Measurements from ENCODE around the gene ALK.
"Not testable (repeated sequence)": the region's sequence is repeated elsewhere in the genome, so short reads cannot be mapped to it uniquely, and the experiment has no call there.

ALK gene

GRCh38 chr2:29841386-29842004 lies 79.9 kb downstream of the ALK start:
- peak in 1 of 2 experiments; percentile 11 for DNase-seq (ENCODE audit: low read depth in 2 of 2)

- DNase-seq (ENCODE audit: low read depth in 2 of 2): no peak
These were observed 82.1 kb downstream of the ALK start for GRCh38 chr2:29839306-29839705.

GRCh38 chr2:29837925-29838324 lies 83.5 kb downstream of the ALK start:
- no peak for DNase-seq (ENCODE audit: low read depth in 2 of 2)

GRCh38 chr2:29834624-29835023 lies 86.8 kb downstream of the ALK start:
- DNase-seq (ENCODE audit: low read depth in 2 of 2): no peak

- DNase-seq (ENCODE audit: low read depth in 2 of 2): no peak
These were observed 87.3 kb downstream of the ALK start for GRCh38 chr2:29834036-29834540.

- no peak for DNase-seq (ENCODE audit: low read depth in 2 of 2)
These were observed 89.8 kb downstream of the ALK start for GRCh38 chr2:29831560-29831959.

GRCh38 chr2:29829841-29830240 lies 91.5 kb downstream of the ALK start:
- no peak for DNase-seq (ENCODE audit: low read depth in 2 of 2)

- not testable (repeated sequence) for DNase-seq (ENCODE audit: low read depth in 2 of 2)
These were observed 97.2 kb downstream of the ALK start for GRCh38 chr2:29824145-29824544.

GRCh38 chr2:29821591-29821990 lies 99.8 kb downstream of the ALK start:
- DNase-seq (ENCODE audit: low read depth in 2 of 2): no peak

- no peak for DNase-seq (ENCODE audit: low read depth in 2 of 2)
These were observed 101.8 kb downstream of the ALK start for GRCh38 chr2:29819570-29819969.

- no peak for DNase-seq (ENCODE audit: low read depth in 2 of 2)
These were observed 103.3 kb downstream of the ALK start for GRCh38 chr2:29817801-29818680.

- no peak for DNase-seq (ENCODE audit: low read depth in 2 of 2)
These were observed 104.1 kb downstream of the ALK start for GRCh38 chr2:29817299-29817698.

GRCh38 chr2:29816651-29817050 lies 104.7 kb downstream of the ALK start:
- no peak for DNase-seq (ENCODE audit: low read depth in 2 of 2)

- DNase-seq (ENCODE audit: low read depth in 2 of 2): no peak
These were observed 110.0 kb downstream of the ALK start for GRCh38 chr2:29811378-29811777.

- DNase-seq (ENCODE audit: low read depth in 2 of 2): no peak
These were observed 110.4 kb downstream of the ALK start for GRCh38 chr2:29810956-29811355.

GRCh38 chr2:29808321-29808720 lies 113.1 kb downstream of the ALK start:
- DNase-seq (ENCODE audit: low read depth in 2 of 2): no peak

- DNase-seq (ENCODE audit: low read depth in 2 of 2): no peak
These were observed 114.3 kb downstream of the ALK start for GRCh38 chr2:29807082-29807481.

GRCh38 chr2:29806461-29806860 lies 114.9 kb downstream of the ALK start:
- no peak for DNase-seq (ENCODE audit: low read depth in 2 of 2)

GRCh38 chr2:29804671-29805070 lies 116.7 kb downstream of the ALK start:
- DNase-seq (ENCODE audit: low read depth in 2 of 2): no peak

- no peak for DNase-seq (ENCODE audit: low read depth in 2 of 2)
These were observed 117.8 kb downstream of the ALK start for GRCh38 chr2:29803537-29803936.

GRCh38 chr2:29802986-29803385 lies 118.4 kb downstream of the ALK start:
- no peak for DNase-seq (ENCODE audit: low read depth in 2 of 2)

- DNase-seq (ENCODE audit: low read depth in 2 of 2): no peak
These were observed 121.8 kb downstream of the ALK start for GRCh38 chr2:29799628-29800027.

- no peak for DNase-seq (ENCODE audit: low read depth in 2 of 2)
These were observed 123.5 kb downstream of the ALK start for GRCh38 chr2:29797916-29798315.

Measured in stimulated activated CD4-positive, alpha-beta T cell treated with anti-CD3 and anti-CD28 coated beads, Interleukin-12 subunit alpha, Interleukin-12 subunit beta, amount 100 ng/mL, for 24 hours (primary cell).